Effector memory CD4-positive, alpha-beta T cell (primary cell): ENCODE results near the gene GRID1.
"Not testable (repeated sequence)": the region's sequence is repeated elsewhere in the genome, so short reads cannot be mapped to it uniquely, and the experiment has no call there.

Experiments used
- DNase-seq, 3 donors: peaks; one replicate each; pipeline ENCODE4 v3.0.0-alpha.2; 2020
- H3K27ac ChIP-seq: 2 replicates; pipeline ENCODE4 v1.7.0; 2013; ENCODE audit warnings: mild to moderate bottlenecking, low read length, moderate library complexity; ENCODE audit not compliant: insufficient read depth, poor library complexity, severe bottlenecking
- H3K27me3 ChIP-seq: replicated peaks from 2 replicates; pipeline ENCODE4 v1.7.0; 2013; ENCODE audit warnings: mild to moderate bottlenecking, low read length; ENCODE audit not compliant: insufficient read depth, control insufficient read depth, poor library complexity, severe bottlenecking
- H3K36me3 ChIP-seq: 2 replicates; pipeline ENCODE4 v1.7.0; 2013; ENCODE audit warnings: mild to moderate bottlenecking, low read length, moderate library complexity; ENCODE audit not compliant: control insufficient read depth, insufficient read depth
- H3K4me1 ChIP-seq: 2 replicates; pipeline ENCODE4 v1.7.0; 2013; ENCODE audit warnings: low read length, mild to moderate bottlenecking; ENCODE audit not compliant: control insufficient read depth, insufficient read depth, poor library complexity, severe bottlenecking
- H3K4me3 ChIP-seq: 2 replicates; pipeline ENCODE4 v1.7.0; 2013; ENCODE audit warnings: low read length, low read depth, mild to moderate bottlenecking; ENCODE audit not compliant: insufficient read depth, poor library complexity, severe bottlenecking
- H3K9me3 ChIP-seq: 2 replicates; pipeline ENCODE4 v1.7.0; 2013; ENCODE audit warnings: mild to moderate bottlenecking, low read length, moderate library complexity; ENCODE audit not compliant: control insufficient read depth

Gene GRID1

GRCh38 chr10:86176850-86177536, 189.6 kb downstream of the GRID1 start:
- Histone ChIP-seq H3K27ac (no peak overlapping the region), H3K36me3 (no peaks in the 10 kb centered on the region), H3K27me3 (no peaks in the 10 kb centered on the region), H3K9me3 (no peaks in the 10 kb centered on the region), H3K4me1 (no peaks in the 10 kb centered on the region), H3K4me3 (no peak overlapping the region)
- no peak for DNase-seq

DNA sequence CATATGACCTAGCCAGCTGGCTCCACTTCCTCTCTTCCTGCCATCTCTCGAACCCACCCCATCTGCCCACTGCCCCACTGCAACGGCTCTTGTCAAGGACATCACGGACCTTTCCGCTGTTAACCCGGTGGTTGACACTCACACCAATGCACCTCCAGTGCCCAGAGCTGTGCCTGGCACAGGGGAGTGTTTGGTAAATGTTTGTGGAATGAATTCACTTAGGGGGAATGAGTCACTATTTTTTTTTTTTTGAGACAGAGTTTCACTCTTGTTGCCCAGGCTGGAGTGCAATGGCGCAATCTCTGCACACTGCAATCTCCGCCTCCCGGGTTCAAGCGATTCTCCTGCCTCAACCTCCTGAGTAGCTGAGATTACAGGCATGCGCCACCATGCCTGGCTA, 191.1 kb downstream of the GRID1 start:
- not testable (repeated sequence) for H3K4me3 ChIP-seq

DNA sequence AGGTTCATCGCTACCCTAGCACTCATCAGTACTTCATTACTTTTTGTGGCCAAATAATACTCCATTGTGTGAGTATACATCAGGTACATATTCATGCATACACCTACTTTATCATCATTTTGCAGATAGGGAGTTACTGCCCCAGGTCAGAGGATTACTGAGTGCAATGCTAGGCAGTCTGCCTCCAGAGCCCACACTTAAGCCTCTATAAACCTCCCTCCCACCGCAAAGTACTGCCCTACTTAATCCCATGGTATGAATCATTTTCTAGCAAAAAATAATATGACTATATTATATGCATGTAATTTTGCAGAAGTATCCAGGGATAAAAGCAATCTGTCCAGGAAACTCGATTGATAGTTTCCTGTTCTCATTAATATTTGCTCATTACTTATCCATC, 194.3 kb downstream of the GRID1 start:
- Histone ChIP-seq H3K4me3 (no peak overlapping the region), H3K27ac (no peak overlapping the region), H3K27me3 (no peaks in the 10 kb centered on the region), H3K36me3 (no peaks in the 10 kb centered on the region), H3K4me1 (no peaks in the 10 kb centered on the region), H3K9me3 (no peaks in the 10 kb centered on the region)
- DNase-seq: no peak

More for the DNA sequence above, 191.1 kb downstream of the GRID1 start:
- not testable (repeated sequence) for DNase-seq, H3K9me3 ChIP-seq, H3K27ac ChIP-seq, H3K36me3 ChIP-seq, H3K4me1 ChIP-seq, H3K27me3 ChIP-seq

DNA sequence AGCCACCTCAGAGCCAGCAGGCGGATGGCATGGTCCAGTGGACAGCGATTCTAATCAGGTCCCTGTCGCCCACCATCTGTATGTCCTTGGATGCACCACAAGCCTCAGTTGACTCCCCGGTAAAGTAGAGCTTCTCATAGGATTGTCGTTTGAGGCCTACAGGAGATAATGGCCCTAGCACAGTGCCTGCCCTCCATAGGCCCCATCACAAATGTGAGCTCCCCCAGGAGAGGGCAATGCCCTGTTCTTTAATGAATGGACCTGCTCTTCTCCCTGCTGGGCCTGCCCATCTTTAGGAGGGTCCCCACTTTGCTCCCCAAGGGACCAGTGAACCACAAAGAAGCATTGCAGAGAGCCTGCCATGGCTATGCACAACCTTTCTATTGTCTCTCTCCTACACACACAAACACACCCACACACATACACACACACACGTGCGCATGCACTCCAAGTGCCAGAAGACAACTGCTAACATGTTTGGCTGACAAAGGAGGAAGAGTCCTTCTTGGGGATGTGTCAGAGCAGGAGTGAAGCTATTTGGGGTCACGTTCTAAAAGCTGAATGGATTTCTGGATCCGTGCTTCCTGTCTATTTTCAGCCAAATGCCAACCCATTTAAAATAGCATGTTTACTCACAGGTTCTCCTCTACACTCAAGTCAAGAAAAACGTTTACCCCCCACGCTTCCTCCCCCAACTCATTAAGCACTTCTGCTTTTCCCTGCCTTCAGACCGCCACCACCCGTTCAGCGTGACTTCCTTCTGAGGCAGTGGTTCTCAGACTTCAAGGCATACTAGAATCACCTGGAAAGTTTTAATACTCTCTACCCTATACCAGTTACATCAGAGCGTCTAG, 196.1 kb downstream of the GRID1 start:
- Histone ChIP-seq H3K9me3 (no peaks in the 10 kb centered on the region), H3K36me3 (no peaks in the 10 kb centered on the region), H3K4me3 (no peak overlapping the region), H3K27me3 (no peaks in the 10 kb centered on the region), H3K4me1 (no peaks in the 10 kb centered on the region), H3K27ac (no peak overlapping the region)
- no peak for DNase-seq

GRCh38 chr10:86169506-86170254, 196.9 kb downstream of the GRID1 start:
- Histone ChIP-seq H3K27ac (no peak overlapping the region), H3K4me1 (no peaks in the 10 kb centered on the region), H3K4me3 (no peak overlapping the region), H3K36me3 (no peaks in the 10 kb centered on the region), H3K27me3 (no peaks in the 10 kb centered on the region), H3K9me3 (no peaks in the 10 kb centered on the region)
- no peak for DNase-seq

DNA sequence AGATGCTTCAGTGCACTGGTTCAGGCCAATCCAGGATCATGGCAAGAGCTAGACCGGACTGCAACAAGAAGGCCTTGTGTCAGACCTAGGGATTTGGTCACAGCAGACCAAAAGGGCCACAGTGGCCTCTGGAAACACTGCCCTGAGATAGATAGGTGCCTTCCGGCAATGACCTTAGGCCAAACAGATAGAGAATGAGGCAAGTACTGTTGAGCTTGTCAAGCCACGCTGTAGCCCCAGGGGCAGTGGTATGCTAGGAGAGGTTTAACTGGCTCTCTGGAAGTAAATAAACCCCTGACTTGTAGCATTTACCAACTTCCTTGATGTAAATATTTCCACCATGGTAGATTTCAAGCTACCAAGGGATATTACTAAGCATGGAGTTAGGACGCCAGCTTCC, 197.5 kb downstream of the GRID1 start:
- Histone ChIP-seq H3K27ac (no peak overlapping the region), H3K27me3 (no peaks in the 10 kb centered on the region), H3K9me3 (no peaks in the 10 kb centered on the region), H3K4me3 (no peak overlapping the region), H3K4me1 (no peaks in the 10 kb centered on the region), H3K36me3 (no peaks in the 10 kb centered on the region)
- DNase-seq: no peak

- H3K36me3 ChIP-seq: no peaks in the 10 kb centered on the region
- H3K27me3 ChIP-seq: no peaks in the 10 kb centered on the region
- no peak for DNase-seq
- H3K4me1 ChIP-seq: no peaks in the 10 kb centered on the region
- no peak overlapping the region for H3K27ac ChIP-seq
- H3K4me3 ChIP-seq: no peak overlapping the region
- no peaks in the 10 kb centered on the region for H3K9me3 ChIP-seq
These were observed 198.3 kb downstream of the GRID1 start for GRCh38 chr10:86168256-86168655.

- Histone ChIP-seq H3K4me3 (no peak overlapping the region), H3K27ac (no peak overlapping the region), H3K4me1 (no peaks in the 10 kb centered on the region), H3K36me3 (no peaks in the 10 kb centered on the region), H3K27me3 (no peaks in the 10 kb centered on the region), H3K9me3 (no peaks in the 10 kb centered on the region)
- no peak for DNase-seq
These were observed 198.8 kb downstream of the GRID1 start for GRCh38 chr10:86167762-86168128.

- Histone ChIP-seq H3K27me3 (no peaks in the 10 kb centered on the region), H3K4me3 (no peak overlapping the region), H3K9me3 (no peaks in the 10 kb centered on the region), H3K4me1 (no peaks in the 10 kb centered on the region), H3K27ac (no peak overlapping the region), H3K36me3 (no peaks in the 10 kb centered on the region)
- no peak for DNase-seq
These were observed 199.4 kb downstream of the GRID1 start for GRCh38 chr10:86167121-86167761.
